ENCODE results near the gene DPRX. TPM values are rescaled to one million over a fixed set of nuclear protein-coding genes. Genes with fewer than 3 reads are reported as not detected.

Gene DPRX
- total and polyA plus RNA-seq, 2 experiments from 2014 or later, result not detected

DNA sequence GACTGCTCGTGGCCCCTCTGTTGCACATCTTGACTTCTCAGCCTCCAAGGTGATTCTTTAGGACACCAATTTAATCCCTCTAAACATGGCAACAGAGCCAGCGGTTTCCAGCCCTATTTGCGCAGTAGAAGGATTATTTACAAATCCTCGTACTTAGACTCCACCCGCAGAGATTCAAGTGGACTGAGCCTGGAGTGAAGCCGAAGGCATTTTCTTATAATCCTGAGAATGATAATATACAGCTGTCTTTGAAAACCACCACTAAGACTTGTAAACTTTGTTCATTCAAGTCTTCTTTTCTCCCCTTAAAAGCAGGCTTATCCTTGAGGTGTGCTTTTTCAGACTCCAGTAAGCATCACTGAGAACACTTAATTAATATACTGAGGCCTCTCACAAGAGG is 4.8 kb upstream of the DPRX start:
- no peak for ATAC-seq
- Mint-ChIP-seq H3K27me3 (ENCODE audit: insufficient read depth, low read depth, poor library complexity) (peaks cover 14% of the 10 kb centered on the region), H3K4me1 (peaks cover 4% of the 10 kb centered on the region), H3K9me3 (peaks cover 4% of the 10 kb centered on the region; the same call in 2 of the 3 replicates), H3K4me3 (no peak overlapping the region), H3K36me3 (ENCODE audit: low read depth) (no peaks in the 10 kb centered on the region), H3K27ac (no peak overlapping the region)
- Histone ChIP-seq H4K20me1 (replicated peaks; ENCODE audit: insufficient read depth) (no peaks in the 10 kb centered on the region), H2AFZ (peak overlapping the region; percentile 81; the same call in 1 of the 2 replicates), H3K4me1 (ENCODE audit: insufficient read depth) (0 out of 2 replicates have a peak, but pooled peaks cover 2% of the 10 kb centered on the region), H3K36me3 (ENCODE audit: insufficient read depth) (no peaks in the 10 kb centered on the region), H3K9me2 (ENCODE audit: insufficient read depth) (no peaks in the 10 kb centered on the region), H3K27ac (ENCODE audit: low read depth) (no peak overlapping the region), H3K27me3 (ENCODE audit: insufficient read depth) (no peaks in the 10 kb centered on the region), H3F3A (replicated peaks; ENCODE audit: low read depth) (peaks cover 4% of the 10 kb centered on the region; the same call in 1 of the 2 replicates), H3K79me2 (replicated peaks; ENCODE audit: insufficient read depth) (no peaks in the 10 kb centered on the region), H3K4me3 (no peak overlapping the region), H3K4me2 (no peak overlapping the region)
- DNase-seq (ENCODE audit: low spot score), result no peak
- TF ChIP-seq CREB1 (CRISPR knock-in tag; IDR thresholded peaks at IDR 0.05; ENCODE audit: low read depth) (no peak), NANOG (IDR thresholded peaks at IDR 0.05; ENCODE audit: borderline replicate concordance) (no peak), JUNB (IDR thresholded peaks at IDR 0.05; ENCODE audit: unreplicated experiment) (no peak), ZNF331 (CRISPR knock-in tag; IDR thresholded peaks at IDR 0.05; ENCODE audit: low read depth) (no peak)
- TF ChIP-seq, protein P1, sequence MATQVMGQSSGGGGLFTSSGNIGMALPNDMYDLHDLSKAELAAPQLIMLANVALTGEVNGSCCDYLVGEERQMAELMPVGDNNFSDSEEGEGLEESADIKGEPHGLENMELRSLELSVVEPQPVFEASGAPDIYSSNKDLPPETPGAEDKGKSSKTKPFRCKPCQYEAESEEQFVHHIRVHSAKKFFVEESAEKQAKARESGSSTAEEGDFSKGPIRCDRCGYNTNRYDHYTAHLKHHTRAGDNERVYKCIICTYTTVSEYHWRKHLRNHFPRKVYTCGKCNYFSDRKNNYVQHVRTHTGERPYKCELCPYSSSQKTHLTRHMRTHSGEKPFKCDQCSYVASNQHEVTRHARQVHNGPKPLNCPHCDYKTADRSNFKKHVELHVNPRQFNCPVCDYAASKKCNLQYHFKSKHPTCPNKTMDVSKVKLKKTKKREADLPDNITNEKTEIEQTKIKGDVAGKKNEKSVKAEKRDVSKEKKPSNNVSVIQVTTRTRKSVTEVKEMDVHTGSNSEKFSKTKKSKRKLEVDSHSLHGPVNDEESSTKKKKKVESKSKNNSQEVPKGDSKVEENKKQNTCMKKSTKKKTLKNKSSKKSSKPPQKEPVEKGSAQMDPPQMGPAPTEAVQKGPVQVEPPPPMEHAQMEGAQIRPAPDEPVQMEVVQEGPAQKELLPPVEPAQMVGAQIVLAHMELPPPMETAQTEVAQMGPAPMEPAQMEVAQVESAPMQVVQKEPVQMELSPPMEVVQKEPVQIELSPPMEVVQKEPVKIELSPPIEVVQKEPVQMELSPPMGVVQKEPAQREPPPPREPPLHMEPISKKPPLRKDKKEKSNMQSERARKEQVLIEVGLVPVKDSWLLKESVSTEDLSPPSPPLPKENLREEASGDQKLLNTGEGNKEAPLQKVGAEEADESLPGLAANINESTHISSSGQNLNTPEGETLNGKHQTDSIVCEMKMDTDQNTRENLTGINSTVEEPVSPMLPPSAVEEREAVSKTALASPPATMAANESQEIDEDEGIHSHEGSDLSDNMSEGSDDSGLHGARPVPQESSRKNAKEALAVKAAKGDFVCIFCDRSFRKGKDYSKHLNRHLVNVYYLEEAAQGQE (IDR thresholded peaks at IDR 0.05; ENCODE audit: unreplicated experiment), result no peak
- TF ChIP-seq, protein P2, sequence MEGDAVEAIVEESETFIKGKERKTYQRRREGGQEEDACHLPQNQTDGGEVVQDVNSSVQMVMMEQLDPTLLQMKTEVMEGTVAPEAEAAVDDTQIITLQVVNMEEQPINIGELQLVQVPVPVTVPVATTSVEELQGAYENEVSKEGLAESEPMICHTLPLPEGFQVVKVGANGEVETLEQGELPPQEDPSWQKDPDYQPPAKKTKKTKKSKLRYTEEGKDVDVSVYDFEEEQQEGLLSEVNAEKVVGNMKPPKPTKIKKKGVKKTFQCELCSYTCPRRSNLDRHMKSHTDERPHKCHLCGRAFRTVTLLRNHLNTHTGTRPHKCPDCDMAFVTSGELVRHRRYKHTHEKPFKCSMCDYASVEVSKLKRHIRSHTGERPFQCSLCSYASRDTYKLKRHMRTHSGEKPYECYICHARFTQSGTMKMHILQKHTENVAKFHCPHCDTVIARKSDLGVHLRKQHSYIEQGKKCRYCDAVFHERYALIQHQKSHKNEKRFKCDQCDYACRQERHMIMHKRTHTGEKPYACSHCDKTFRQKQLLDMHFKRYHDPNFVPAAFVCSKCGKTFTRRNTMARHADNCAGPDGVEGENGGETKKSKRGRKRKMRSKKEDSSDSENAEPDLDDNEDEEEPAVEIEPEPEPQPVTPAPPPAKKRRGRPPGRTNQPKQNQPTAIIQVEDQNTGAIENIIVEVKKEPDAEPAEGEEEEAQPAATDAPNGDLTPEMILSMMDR (conservative IDR thresholded peaks at IDR 0.05; ENCODE audit: low read depth in 2 of 2), result no peak

DNA sequence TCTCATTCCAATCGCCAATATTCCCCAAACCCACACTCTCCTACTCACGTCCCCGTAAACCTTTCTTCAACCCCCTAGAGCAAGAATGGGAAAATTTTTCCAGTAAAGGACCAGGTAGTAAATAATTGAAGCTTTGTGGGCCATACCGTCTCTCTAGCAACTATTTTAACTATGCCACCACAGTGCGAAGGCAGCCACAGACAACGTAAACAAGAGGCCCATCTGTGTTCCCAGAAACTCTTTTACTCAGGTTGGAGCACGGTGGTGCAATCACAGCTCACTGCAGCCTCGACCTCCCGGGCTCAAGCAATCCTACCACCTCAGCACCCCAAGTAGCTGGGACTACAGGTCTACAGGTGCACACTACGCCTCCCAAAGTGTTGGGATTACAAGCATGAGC is 3.0 kb downstream of the DPRX start:
- Histone ChIP-seq H3K27me3 (ENCODE audit: insufficient read depth) (no peaks in the 10 kb centered on the region), H3K4me2 (no peak overlapping the region), H3K4me3 (no peak overlapping the region), H3K27ac (ENCODE audit: low read depth) (peak overlapping the region; percentile 50; the same call in 1 of the 2 replicates), H3K4me1 (ENCODE audit: insufficient read depth) (peaks cover 5% of the 10 kb centered on the region; the same call in 1 of the 2 replicates), H4K20me1 (replicated peaks; ENCODE audit: insufficient read depth) (no peaks in the 10 kb centered on the region), H3K9me2 (ENCODE audit: insufficient read depth) (no peaks in the 10 kb centered on the region), H3F3A (replicated peaks; ENCODE audit: low read depth) (no peaks in the 10 kb centered on the region; the same call in 1 of the 2 replicates), H3K36me3 (ENCODE audit: insufficient read depth) (no peaks in the 10 kb centered on the region), H3K79me2 (replicated peaks; ENCODE audit: insufficient read depth) (no peaks in the 10 kb centered on the region), H2AFZ (peak overlapping the region; percentile 97)
- DNase-seq (ENCODE audit: low spot score), result no peak
- Mint-ChIP-seq H3K9me3 (peaks cover 4% of the 10 kb centered on the region; the same call in 2 of the 3 replicates), H3K27me3 (ENCODE audit: insufficient read depth, low read depth, poor library complexity) (peaks cover 5% of the 10 kb centered on the region), H3K4me1 (peaks cover 3% of the 10 kb centered on the region; the same call in 1 of the 3 replicates), H3K36me3 (ENCODE audit: low read depth) (no peaks in the 10 kb centered on the region), H3K4me3 (no peak overlapping the region), H3K27ac (no peak overlapping the region)
- ATAC-seq, result no peak; the same call in 2 of the 3 replicates
- no peak for TF ChIP-seq ZNF331 (CRISPR knock-in tag; IDR thresholded peaks at IDR 0.05; ENCODE audit: low read depth)
- TF ChIP-seq, protein P3, sequence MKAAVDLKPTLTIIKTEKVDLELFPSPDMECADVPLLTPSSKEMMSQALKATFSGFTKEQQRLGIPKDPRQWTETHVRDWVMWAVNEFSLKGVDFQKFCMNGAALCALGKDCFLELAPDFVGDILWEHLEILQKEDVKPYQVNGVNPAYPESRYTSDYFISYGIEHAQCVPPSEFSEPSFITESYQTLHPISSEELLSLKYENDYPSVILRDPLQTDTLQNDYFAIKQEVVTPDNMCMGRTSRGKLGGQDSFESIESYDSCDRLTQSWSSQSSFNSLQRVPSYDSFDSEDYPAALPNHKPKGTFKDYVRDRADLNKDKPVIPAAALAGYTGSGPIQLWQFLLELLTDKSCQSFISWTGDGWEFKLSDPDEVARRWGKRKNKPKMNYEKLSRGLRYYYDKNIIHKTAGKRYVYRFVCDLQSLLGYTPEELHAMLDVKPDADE (IDR thresholded peaks at IDR 0.05), result no peak
- TF ChIP-seq, protein P1 (IDR thresholded peaks at IDR 0.05; ENCODE audit: unreplicated experiment), result no peak

Data from GM23338 (cell line).